ENCODE results near the gene FTH1.

GRCh38 chr11:61959678-61960077 lies 7.8 kb downstream of the FTH1 start:
- TF ChIP-seq CTCF (IDR thresholded peaks at IDR 0.05) (no peak), POLR2AphosphoS5 (IDR thresholded peaks at IDR 0.05) (no peak)

All from transverse colon (tissue), 4 donors.